IMR-90 (cell line): Measurements from ENCODE around the gene CLEC5A. TPM values are rescaled to one million over a fixed set of nuclear protein-coding genes. Genes with fewer than 3 reads are reported as not detected.

ENCODE experiments used
- ATAC-seq: fragments of 200-7000 bp; cut with Tn5 transposase; 2 replicates; pipeline ENCODE4 v1.9.1; 2020; ENCODE audit warnings: low read depth, mild to moderate bottlenecking, moderate library complexity
- BruUV-seq: library from RNA; stranded (reverse); fragments of 400-500 nt; replicated peaks from 2 replicates; lab custom pipeline; 2021; lab: Mats Ljungman, UMichigan
- CTCF ChIA-PET: fragments of 300-600 bp; formaldehyde crosslinking; extraction: SDS; loops from one replicate; lab custom pipeline; 2021; ENCODE audit warnings: antibody characterized with exemption; lab: Yijun Ruan, JAX
- POLR2A ChIA-PET: fragments of 300-600 bp; sonication (Branson Sonifier 250); formaldehyde crosslinking; loops from one replicate; lab custom pipeline; 2022; ENCODE audit warnings: antibody characterized with exemption; ENCODE audit not compliant: unreplicated experiment; lab: Charles Lee
- DNase-seq: peaks from one replicate; pipeline ENCODE4 v3.0.0; 2013
- H2AFZ ChIP-seq: replicated peaks from 2 replicates; pipeline ENCODE3; 2013; ENCODE audit warnings: low read length, mild to moderate bottlenecking; ENCODE audit not compliant: poor library complexity
- H2AK5ac ChIP-seq: 2 replicates; pipeline ENCODE4 v1.6.1; 2013; ENCODE audit warnings: low read depth, low read length, inconsistent platforms
- H2AK9ac ChIP-seq: replicated peaks from 2 replicates; pipeline ENCODE3; 2013; ENCODE audit warnings: mild to moderate bottlenecking, low read depth, low read length, moderate library complexity; ENCODE audit not compliant: poor library complexity
- H2BK120ac ChIP-seq: 2 replicates; pipeline ENCODE4 v1.6.1; 2013; ENCODE audit warnings: low read depth, low read length, inconsistent platforms
- H2BK15ac ChIP-seq: 3 replicates; pipeline ENCODE4 v1.6.1; 2013; ENCODE audit warnings: low read depth, low read length, inconsistent platforms
- H2BK20ac ChIP-seq: 2 replicates; pipeline ENCODE4 v1.6.1; 2013; ENCODE audit warnings: low read depth, mild to moderate bottlenecking, inconsistent platforms, low read length, moderate library complexity
- H2BK5ac ChIP-seq: 2 replicates; pipeline ENCODE4 v1.6.1; 2013; ENCODE audit warnings: mild to moderate bottlenecking, low read depth, low read length, inconsistent platforms; ENCODE audit not compliant: poor library complexity, severe bottlenecking
- H3K14ac ChIP-seq: replicated peaks from 2 replicates; pipeline ENCODE4 v1.6.1; 2013; ENCODE audit warnings: low read depth, low read length, inconsistent platforms
- H3K18ac ChIP-seq: 2 replicates; pipeline ENCODE4 v1.6.1; 2013; ENCODE audit warnings: low read depth, low read length, control low read depth
- H3K23ac ChIP-seq: 2 replicates; pipeline ENCODE4 v1.6.1; 2013; ENCODE audit warnings: low read depth, low read length, inconsistent platforms
- H3K27ac ChIP-seq: 2 replicates; pipeline ENCODE4 v1.5.1; 2013; ENCODE audit warnings: mild to moderate bottlenecking, control low read depth, low read length; ENCODE audit not compliant: insufficient read depth
- H3K27me3 ChIP-seq: 2 replicates; pipeline ENCODE4 v1.6.1; 2013; ENCODE audit warnings: low read length; ENCODE audit not compliant: control insufficient read depth, insufficient read depth
- H3K36me3 ChIP-seq: 2 replicates; pipeline ENCODE4 v1.6.1; 2013; ENCODE audit warnings: low read length, mixed read lengths; ENCODE audit not compliant: control insufficient read depth, insufficient read depth
- H3K4ac ChIP-seq: 2 replicates; pipeline ENCODE4 v1.6.1; 2013; ENCODE audit warnings: low read depth, low read length, inconsistent platforms
- H3K4me1 ChIP-seq: 2 replicates; pipeline ENCODE4 v1.6.1; 2013; ENCODE audit warnings: low read length, mixed read lengths; ENCODE audit not compliant: control insufficient read depth, insufficient read depth
- H3K4me2 ChIP-seq: 2 replicates; pipeline ENCODE4 v1.6.1; 2013; ENCODE audit warnings: low read depth, mild to moderate bottlenecking, control low read depth, low read length, moderate library complexity
- H3K4me3 ChIP-seq: 2 replicates; pipeline ENCODE4 v1.5.1; 2013; ENCODE audit warnings: low read depth, mild to moderate bottlenecking, control low read depth, low read length, moderate library complexity; ENCODE audit not compliant: insufficient read depth
- H3K56ac ChIP-seq: 2 replicates; pipeline ENCODE4 v1.6.1; 2013; ENCODE audit warnings: low read length, inconsistent platforms; ENCODE audit not compliant: insufficient read depth; ENCODE audit errors: extremely low read depth
- H3K79me1 ChIP-seq, 2 experiments: 2 replicates each; pipeline ENCODE4 v1.6.1; 2013; ENCODE audit warnings: low read length in 2 of 2, inconsistent platforms in 1 of 2, low read depth in 1 of 2
- H3K9ac ChIP-seq: 2 replicates; pipeline ENCODE4 v1.6.1; 2013; ENCODE audit warnings: low read depth, low read length, control low read depth
- H3K9me1 ChIP-seq: 2 replicates; pipeline ENCODE4 v1.6.1; 2013; ENCODE audit warnings: low read length, inconsistent platforms; ENCODE audit not compliant: insufficient read depth
- H3K9me3 ChIP-seq: 2 replicates; pipeline ENCODE4 v1.6.1; 2013; ENCODE audit warnings: low read length; ENCODE audit not compliant: control insufficient read depth, insufficient read depth
- H4K20me1 ChIP-seq: 2 replicates; pipeline ENCODE4 v1.6.1; 2013; ENCODE audit warnings: low read length, inconsistent platforms; ENCODE audit not compliant: insufficient read depth
- H4K5ac ChIP-seq: 2 replicates; pipeline ENCODE4 v1.6.1; 2013; ENCODE audit warnings: mild to moderate bottlenecking, low read depth, low read length, control low read depth
- H4K8ac ChIP-seq, 2 experiments: 2 replicates each; pipeline ENCODE4 v1.6.1; 2013; ENCODE audit warnings: low read depth in 2 of 2, low read length in 2 of 2, control low read depth in 1 of 2, inconsistent platforms in 1 of 2
- H4K91ac ChIP-seq: 2 replicates; pipeline ENCODE4 v1.6.1; 2013; ENCODE audit warnings: low read depth, low read length, inconsistent platforms; ENCODE audit not compliant: insufficient read depth
- BHLHE40 ChIP-seq: fragments of 150-350 bp; IDR thresholded peaks from 2 replicates; pipeline ENCODE4 v1.6.1; 2016; ENCODE audit warnings: mild to moderate bottlenecking, low read depth, low read length
- CEBPB ChIP-seq: IDR thresholded peaks from 2 replicates; pipeline ENCODE4 v1.6.1; 2012; ENCODE audit warnings: low read depth, low read length, improper control_type of control experiment
- CHD1 ChIP-seq: IDR thresholded peaks from 2 replicates; pipeline ENCODE4 v1.6.1; 2012; ENCODE audit warnings: low read depth, low read length, improper control_type of control experiment
- CTCF ChIP-seq: conservative IDR thresholded peaks from 2 replicates; pipeline ENCODE4 v1.5.1; 2012; ENCODE audit warnings: mild to moderate bottlenecking, low read depth, low read length, improper control_type of control experiment
- ELK1 ChIP-seq: fragments of 150-350 bp; IDR thresholded peaks from 2 replicates; pipeline ENCODE4 v1.6.1; 2016; ENCODE audit warnings: low read depth, mild to moderate bottlenecking, low read length, moderate library complexity, borderline replicate concordance
- FOS ChIP-seq: fragments of 150-350 bp; IDR thresholded peaks from 2 replicates; pipeline ENCODE4 v1.6.1; 2016; ENCODE audit warnings: low read depth, low read length
- MAFK ChIP-seq: IDR thresholded peaks from 2 replicates; pipeline ENCODE4 v1.6.1; 2012; ENCODE audit warnings: low read depth, low read length, improper control_type of control experiment
- MAZ ChIP-seq: IDR thresholded peaks from 2 replicates; pipeline ENCODE4 v1.6.1; 2012; ENCODE audit warnings: low read depth, mild to moderate bottlenecking, low read length, improper control_type of control experiment, moderate library complexity, borderline replicate concordance
- MXI1 ChIP-seq: IDR thresholded peaks from 2 replicates; pipeline ENCODE4 v1.6.1; 2012; ENCODE audit warnings: low read depth, mild to moderate bottlenecking, low read length, moderate library complexity, borderline replicate concordance
- POLR2A ChIP-seq: IDR thresholded peaks from 2 replicates; pipeline ENCODE4 v1.6.1; 2012; ENCODE audit warnings: mild to moderate bottlenecking, low read depth, low read length
- RAD21 ChIP-seq: IDR thresholded peaks from 2 replicates; pipeline ENCODE4 v1.6.1; 2012; ENCODE audit warnings: low read length, improper control_type of control experiment
- SMC3 ChIP-seq: fragments of 150-350 bp; IDR thresholded peaks from 2 replicates; pipeline ENCODE4 v1.6.1; 2016; ENCODE audit warnings: low read depth, mild to moderate bottlenecking, antibody characterized with exemption, low read length, moderate library complexity
- USF2 ChIP-seq: fragments of 150-350 bp; IDR thresholded peaks from 2 replicates; pipeline ENCODE4 v1.6.1; 2017; ENCODE audit warnings: mild to moderate bottlenecking, antibody characterized with exemption, low read length, low read depth
- WGBS, 2 experiments: methylation state at CpG; one replicate each; pipeline versions ENCODE4 v1.1.5 to v1.1.7; 2013; ENCODE audit warnings: missing lambda C conversion rate in 2 of 2; ENCODE audit not compliant: insufficient read length in 1 of 2; ENCODE audit errors: extremely low coverage in 2 of 2; 5-methylcytosine and 5-hydroxymethylcytosine counted together
- dilution Hi-C: fragments of 300-500 bp; cut with HindIII; formaldehyde crosslinking; loops from one replicate; pipeline ENCODE4 v1.14.3; 2018; ENCODE audit warnings: low sequenced_read_pairs; ENCODE audit not compliant: unreplicated experiment
- in situ Hi-C: fragments of 300-500 bp; cut with MboI; formaldehyde crosslinking; loops from 3 replicates; pipeline ENCODE4 v1.14.3; 2019; ENCODE audit warnings: low sequenced_read_pairs, inconsistent platforms, mixed read lengths
- intact Hi-C: fragments of 100-400 bp; cut with micrococcal nuclease; formaldehyde crosslinking; loops from 2 replicates; pipeline ENCODE4 v1.10.0; 2022
- polyA plus RNA-seq, 3 experiments: library from polyadenylated mRNA; depleted of rRNA; stranded (reverse); fragments of >200 nt; gene quantifications; 2 replicates each; pipeline ENCODE4 v1.2.3, GENCODE V29; 2012; ENCODE audit warnings: low replicate concordance in 1 of 3
- total RNA-seq: library from RNA; depleted of rRNA; stranded (reverse); fragments of >200 nt; gene quantifications from 2 replicates; pipeline ENCODE4 v1.2.3, GENCODE V29; 2012

CLEC5A gene
- total and polyA plus RNA-seq, 2 of the 4 experiments (the other 2 are of a cell fraction): not detected

GRCh38 chr7:141949451-141949850, 2.7 kb upstream of the CLEC5A start:
- Histone ChIP-seq H3K27ac (no peak overlapping the region), H3K9me1 (no peaks in the 10 kb centered on the region), H3K18ac (no peak overlapping the region), H3K23ac (no peak overlapping the region), H3K56ac (no peak overlapping the region), H2BK20ac (no peak overlapping the region), H3K79me1 (no peaks in the 10 kb centered on the region), H4K8ac (no peak overlapping the region), H3K27me3 (no peaks in the 10 kb centered on the region), H3K4me1 (no peaks in the 10 kb centered on the region), H3K4ac (no peak overlapping the region), H4K5ac (no peak overlapping the region), H3K9ac (no peak overlapping the region), H4K20me1 (no peaks in the 10 kb centered on the region), H2AFZ (no peak overlapping the region), H3K4me2 (no peak overlapping the region), H2BK120ac (no peak overlapping the region), H2AK5ac (no peak overlapping the region), H3K9me3 (peaks cover 9% of the 10 kb centered on the region), H3K36me3 (no peaks in the 10 kb centered on the region), H2BK5ac (no peak overlapping the region), H2BK15ac (no peak overlapping the region), H4K91ac (no peak overlapping the region), H2AK9ac (no peak overlapping the region), H3K14ac (no peak overlapping the region), H3K4me3 (no peak overlapping the region)
- no TSS peak for BruUV-seq
- WGBS, 2 experiments: no CpG with 5 or more reads among the region's 2 CpGs
- dilution Hi-C loops (no loop called here), in situ Hi-C loops (no loop called here), intact Hi-C loops (no loop called here)
- no peak for ATAC-seq
- CTCF ChIA-PET: no interaction called here
- DNase-seq: no peak
- POLR2A ChIA-PET: no interaction called here
- TF ChIP-seq CHD1 (no peak), USF2 (no peak), ELK1 (no peak), FOS (no peak), POLR2A (no peak), CTCF (no peak), CEBPB (no peak), BHLHE40 (no peak), MAZ (no peak), MAFK (no peak), MXI1 (no peak), RAD21 (no peak), SMC3 (no peak)
